A549 (cell line): ENCODE measurements around the gene OR8B8. TPM values are rescaled to one million over a fixed set of nuclear protein-coding genes. Genes with fewer than 3 reads are reported as not detected.

Source experiments
- ATAC-seq, 2 experiments: fragments of 200-7000 bp in 1 of 2; fragments of >200 bp in 1 of 2; cut with Nextera tagmentation in 1 of 2; cut with Tn5 transposase in 1 of 2; 3 replicates each; pipeline versions ENCODE4 v1.8.0 to v1.9.1; 2018 to 2020; ENCODE audit warnings: mild to moderate bottlenecking in 1 of 2, moderate library complexity in 1 of 2
- CTCF ChIA-PET: fragments of 300-600 bp; sonication (Branson Sonifier 250); formaldehyde crosslinking; extraction: SDS; loops from one replicate; lab custom pipeline; 2021; ENCODE audit warnings: antibody characterized with exemption, inconsistent platforms; lab: Yijun Ruan, JAX
- POLR2A ChIA-PET: fragments of 350-600 bp; formaldehyde crosslinking; extraction: SDS; loops from one replicate; lab custom pipeline; 2021; ENCODE audit warnings: antibody characterized with exemption, inconsistent platforms; lab: Yijun Ruan, JAX
- DNase-seq, 2 experiments: peaks; one replicate each; pipeline versions ENCODE4 v3.0.0 to v3.0.0-alpha.2; 2011 to 2016; ENCODE audit warnings: low read depth in 1 of 2, low spot score in 1 of 2
- FAIRE-seq: peaks from 2 replicates; lab custom pipeline; 2011; peaks lifted over from hg19 to GRCh38; lab: Jason Lieb, UNC
- H3K27ac ChIP-seq, 2 experiments: fragments of >200 bp; sonication (Bioruptor Twin); formaldehyde crosslinking; 3 replicates each; pipeline ENCODE4 v1.5.1; 2016 to 2017
- H3K4me1 ChIP-seq: fragments of >200 bp; sonication (Bioruptor Twin); formaldehyde crosslinking; 3 replicates; pipeline ENCODE4 v1.6.1; 2016
- H3K4me2 ChIP-seq: fragments of >200 bp; sonication (Bioruptor Twin); formaldehyde crosslinking; 3 replicates; pipeline ENCODE4 v1.6.1; 2016
- H3K4me3 ChIP-seq: fragments of >200 bp; sonication (Bioruptor Twin); formaldehyde crosslinking; 3 replicates; pipeline ENCODE4 v1.5.1; 2016
- H3K9me3 ChIP-seq: fragments of >200 bp; sonication (Bioruptor Twin); formaldehyde crosslinking; 3 replicates; pipeline ENCODE4 v1.6.1; 2016
- ATOH8 ChIP-seq: fragments of 250-450 bp; sonication (Bioruptor Pico); IDR thresholded peaks from 2 replicates; pipeline ENCODE4 v1.5.0; 2020; ENCODE audit warnings: low read depth, mild to moderate bottlenecking, moderate library complexity
- BCL3 ChIP-seq: fragments of >200 bp; sonication (Bioruptor Twin); formaldehyde crosslinking; IDR thresholded peaks from 3 replicates; pipeline ENCODE4 v1.6.1; 2016
- CTCF ChIP-seq: fragments of >200 bp; sonication (Bioruptor Twin); formaldehyde crosslinking; IDR thresholded peaks from 3 replicates; pipeline ENCODE4 v1.5.1; 2016
- E2F6 ChIP-seq: IDR thresholded peaks from 2 replicates; pipeline ENCODE4 v1.6.1; 2012; ENCODE audit warnings: low read depth, borderline replicate concordance
- FOSL2 ChIP-seq, 2 experiments: fragments of 450-650 bp in 1 of 2; fragments of >200 bp in 1 of 2; sonication (Bioruptor Twin) in 1 of 2; formaldehyde crosslinking; IDR thresholded peaks; 2 replicates each; pipeline versions ENCODE4 v1.5.0 to v1.6.1; 2016 to 2020; ENCODE audit warnings: mild to moderate bottlenecking in 1 of 2, moderate library complexity in 1 of 2
- HES2 ChIP-seq: fragments of >200 bp; sonication (Bioruptor Twin); formaldehyde crosslinking; IDR thresholded peaks from 2 replicates; pipeline ENCODE4 v1.6.1; 2016
- HMGXB4 ChIP-seq: fragments of 250-450 bp; sonication (Bioruptor Pico); IDR thresholded peaks from 2 replicates; pipeline ENCODE4 v1.5.0; 2021; ENCODE audit warnings: mild to moderate bottlenecking, moderate library complexity, borderline replicate concordance
- KDM1A ChIP-seq: fragments of 200-600 bp; sonication (generic); IDR thresholded peaks from 2 replicates; pipeline ENCODE4 v1.6.1; 2016; ENCODE audit warnings: low read depth, mild to moderate bottlenecking
- MAFK ChIP-seq: fragments of 450-650 bp; IDR thresholded peaks from 2 replicates; pipeline ENCODE4 v1.6.1; 2014; ENCODE audit not compliant: partially characterized antibody
- MAZ ChIP-seq: fragments of 150-350 bp; IDR thresholded peaks from 2 replicates; pipeline ENCODE4 v1.6.1; 2014; ENCODE audit warnings: antibody characterized with exemption, low read depth, low read length, borderline replicate concordance
- PHF8 ChIP-seq: fragments of 200-600 bp; sonication (generic); IDR thresholded peaks from 2 replicates; pipeline ENCODE4 v1.6.1; 2016; ENCODE audit warnings: low read depth, mild to moderate bottlenecking, antibody characterized with exemption, moderate library complexity, borderline replicate concordance
- RARB ChIP-seq: fragments of 250-450 bp; sonication (Bioruptor Pico); IDR thresholded peaks from 2 replicates; pipeline ENCODE4 v1.8.0; 2021; ENCODE audit warnings: mild to moderate bottlenecking, moderate library complexity
- RFX5 ChIP-seq: fragments of 450-650 bp; IDR thresholded peaks from 2 replicates; pipeline ENCODE4 v1.7.1; 2014; ENCODE audit warnings: antibody characterized with exemption, mild to moderate bottlenecking, moderate library complexity
- TFCP2L1 ChIP-seq: fragments of 250-450 bp; sonication (Bioruptor Pico); IDR thresholded peaks from 2 replicates; pipeline ENCODE4 v1.5.0; 2021; ENCODE audit warnings: mild to moderate bottlenecking
- USF2 ChIP-seq: fragments of 450-650 bp; IDR thresholded peaks from 2 replicates; pipeline ENCODE4 v1.6.1; 2014; ENCODE audit warnings: antibody characterized with exemption
- WGBS: methylation state at CpG from one replicate; pipeline ENCODE4 v1.1.6; 2017; ENCODE audit errors: missing lambda C conversion rate; 5-methylcytosine and 5-hydroxymethylcytosine counted together
- polyA plus RNA-seq, 4 experiments: library from polyadenylated mRNA; depleted of rRNA in 3 of 4; stranded (reverse); fragments of >200 nt; fragmentation: RNase III in 1 of 4; extraction: RNeasy Plus Mini Kit Qiagen cat#74134 plus additional on column Dnase treatment in 1 of 4; gene quantifications; 2 replicates in 3 of 4; 3 replicates in 1 of 4; pipeline ENCODE4 v1.2.3, GENCODE V29; 2011 to 2017

The OR8B8 gene
- polyA plus RNA-seq, 2 of the 4 experiments (the other 2 are of a cell fraction), result not detected

GRCh38 chr11:124493016-124493655, 47.6 kb upstream of the OR8B8 start:
- no peak overlapping the region for H3K4me2 ChIP-seq
- ChIA-PET POLR2A (no interaction called here), CTCF (no interaction called here)
- 22% methylated on average over 4 of the region's 4 CpGs for WGBS
- H3K4me1 ChIP-seq, result no peaks in the 10 kb centered on the region
- no peak for ATAC-seq
- no peak for DNase-seq
- no peaks in the 10 kb centered on the region for H3K9me3 ChIP-seq
- no peak for TF ChIP-seq BCL3
- TF ChIP-seq ATOH8 (CRISPR knock-in tag), result no peak
- no peak for TF ChIP-seq FOSL2 (IDR thresholded peaks at IDR 0.05)
- no peak for TF ChIP-seq FOSL2 (CRISPR knock-in tag; IDR thresholded peaks at IDR 0.05)
- H3K4me3 ChIP-seq, result no peak overlapping the region
- FAIRE-seq, result no peak
- no peak overlapping the region for H3K27ac ChIP-seq

GRCh38 chr11:124483422-124483821, 37.9 kb upstream of the OR8B8 start:
- 58% methylated on average over 4 of the region's 4 CpGs for WGBS
- Histone ChIP-seq H3K4me1 (no peaks in the 10 kb centered on the region), H3K9me3 (no peaks in the 10 kb centered on the region), H3K4me3 (no peak overlapping the region), H3K27ac (no peak overlapping the region), H3K4me2 (no peak overlapping the region)
- TF ChIP-seq E2F6 (no peak), HMGXB4 (CRISPR knock-in tag) (no peak), HES2 (no peak), KDM1A (no peak), RARB (CRISPR knock-in tag) (no peak), USF2 (no peak), CTCF (no peak), MAZ (no peak), TFCP2L1 (CRISPR knock-in tag) (no peak), PHF8 (no peak), FOSL2 (IDR thresholded peaks at IDR 0.05) (no peak), FOSL2 (CRISPR knock-in tag; IDR thresholded peaks at IDR 0.05) (no peak), RFX5 (no peak), MAFK (no peak)
- POLR2A ChIA-PET, result no interaction called here
- FAIRE-seq, result no peak
- CTCF ChIA-PET, result no interaction called here
- no peak for ATAC-seq
- DNase-seq, result no peak
